HEK293T (cell line): ENCODE data around the gene NAA38.

Experiments used
- BHLHE40 ChIP-seq: fragments of 450-650 bp; IDR thresholded peaks from 2 replicates; pipeline ENCODE4 v1.6.1; 2016; ENCODE audit warnings: mild to moderate bottlenecking, moderate library complexity, borderline replicate concordance
- ELF4 ChIP-seq: fragments of 450-650 bp; IDR thresholded peaks from 2 replicates; pipeline ENCODE4 v1.6.1; 2017; ENCODE audit warnings: antibody characterized with exemption
- FOXM1 ChIP-seq: fragments of 450-650 bp; IDR thresholded peaks from 2 replicates; pipeline ENCODE4 v1.6.1; 2017; ENCODE audit warnings: mild to moderate bottlenecking, borderline replicate concordance
- HDGF ChIP-seq: fragments of 450-650 bp; IDR thresholded peaks from 2 replicates; pipeline ENCODE4 v1.6.1; 2017; ENCODE audit warnings: antibody characterized with exemption, borderline replicate concordance
- L3MBTL2 ChIP-seq: fragments of 450-650 bp; conservative IDR thresholded peaks from 2 replicates; pipeline ENCODE4 v1.6.1; 2016; ENCODE audit warnings: mild to moderate bottlenecking
- NFRKB ChIP-seq: fragments of 450-650 bp; IDR thresholded peaks from 2 replicates; pipeline ENCODE4 v1.6.1; 2016; ENCODE audit warnings: mild to moderate bottlenecking, moderate library complexity
- SP1 ChIP-seq: fragments of 450-650 bp; IDR thresholded peaks from 2 replicates; pipeline ENCODE4 v1.6.1; 2017
- SUZ12 ChIP-seq: fragments of 450-650 bp; IDR thresholded peaks from 2 replicates; pipeline ENCODE4 v1.6.1; 2016; ENCODE audit warnings: mild to moderate bottlenecking
- ZNF384 ChIP-seq: fragments of 450-650 bp; IDR thresholded peaks from 2 replicates; pipeline ENCODE4 v1.6.1; 2016

DNA sequence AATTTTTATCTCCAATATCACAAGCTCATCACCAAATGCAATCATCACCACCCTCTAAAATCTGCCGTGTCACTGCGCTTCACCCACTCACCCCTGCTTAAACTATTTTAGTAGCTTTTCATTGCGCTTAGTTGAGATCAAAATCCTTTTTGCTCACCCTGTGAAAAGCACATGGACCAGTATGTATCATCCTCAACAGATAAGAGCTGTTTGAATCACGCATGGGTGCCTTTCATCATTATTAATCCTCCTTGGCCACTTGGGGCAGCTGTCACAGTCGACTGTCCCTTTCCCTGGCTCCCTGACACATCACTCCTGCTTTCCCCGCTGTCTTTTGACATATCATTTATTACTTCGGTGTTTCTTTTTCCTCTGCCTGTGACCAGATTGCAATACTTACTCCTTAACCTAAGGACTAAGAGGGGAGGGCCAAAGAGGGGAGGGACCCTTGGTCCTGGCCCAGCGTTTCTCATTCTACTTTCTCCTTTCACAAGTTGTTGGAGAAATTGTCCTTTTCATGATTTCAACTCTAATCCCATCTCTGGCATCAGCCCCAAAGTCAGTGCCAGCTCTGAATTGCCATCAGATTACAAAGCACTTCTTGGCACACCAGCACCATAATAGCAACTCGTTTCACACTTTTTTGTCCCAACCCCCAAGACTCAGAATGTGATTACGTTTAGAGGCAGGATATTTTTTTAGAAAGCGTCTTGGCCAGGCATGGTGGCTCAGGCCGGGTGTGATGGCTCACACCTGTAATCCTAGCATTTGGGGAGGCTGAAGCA lies 32.0 kb downstream of the NAA38 start:
- no peak for TF ChIP-seq FOXM1
- TF ChIP-seq NFRKB: no peak
- TF ChIP-seq L3MBTL2: no peak
- TF ChIP-seq SP1: no peak
- no peak for TF ChIP-seq SUZ12
- no peak for TF ChIP-seq ZNF384
- no peak for TF ChIP-seq HDGF
- TF ChIP-seq BHLHE40: no peak
- no peak for TF ChIP-seq ELF4
